Dedifferentiated amniotic fluid mesenchymal stem cell (primary cell): Measurements from ENCODE around the gene STRBP.
A peak's percentile ranks its signal among the peaks of the same experiment; 100 is the strongest.
"Not testable (repeated sequence)": the region's sequence is repeated elsewhere in the genome, so short reads cannot be mapped to it uniquely, and the experiment has no call there.

ENCODE experiments used
- DNase-seq: peaks from one replicate; pipeline ENCODE4 v3.0.0-alpha.2; 2016; ENCODE audit errors: extremely low spot score

STRBP gene

GRCh38 chr9:123268465-123269259, at the start of gene STRBP:
STRBP (minus strand) TSS chr9:123268586; CDS start chr9:123184134, 84,452 bp downstream.
- peak; percentile 75 for DNase-seq

- no peak for DNase-seq
These were observed 47.8 kb upstream of the STRBP start for GRCh38 chr9:123316053-123316718.

GRCh38 chr9:123315635-123316034, 47.2 kb upstream of the STRBP start:
- DNase-seq, result no peak

- no peak for DNase-seq
These were observed 46.2 kb upstream of the STRBP start for GRCh38 chr9:123314617-123315016.

GRCh38 chr9:123312306-123312877, 44.0 kb upstream of the STRBP start:
- no peak for DNase-seq

- no peak for DNase-seq
These were observed 42.9 kb upstream of the STRBP start for GRCh38 chr9:123311250-123311752.

- no peak for DNase-seq
These were observed 42.3 kb upstream of the STRBP start for GRCh38 chr9:123310551-123311249.

GRCh38 chr9:123309611-123310010, 41.2 kb upstream of the STRBP start:
- DNase-seq, result no peak

- no peak for DNase-seq
These were observed 37.5 kb upstream of the STRBP start for GRCh38 chr9:123305879-123306278.

GRCh38 chr9:123304340-123304691, 35.9 kb upstream of the STRBP start:
- no peak for DNase-seq

GRCh38 chr9:123302348-123303214, 34.2 kb upstream of the STRBP start:
- no peak for DNase-seq

- not testable (repeated sequence) for DNase-seq
These were observed 33.5 kb upstream of the STRBP start for GRCh38 chr9:123301936-123302335.

- no peak for DNase-seq
These were observed 32.2 kb upstream of the STRBP start for GRCh38 chr9:123300554-123300953.

- DNase-seq, result no peak
These were observed 31.3 kb upstream of the STRBP start for GRCh38 chr9:123299558-123300126.

- no peak for DNase-seq
These were observed 27.8 kb upstream of the STRBP start for GRCh38 chr9:123296174-123296573.

- DNase-seq, result no peak
These were observed 23.4 kb upstream of the STRBP start for GRCh38 chr9:123291736-123292135.

GRCh38 chr9:123290764-123291163, 22.4 kb upstream of the STRBP start:
- DNase-seq, result no peak

GRCh38 chr9:123287639-123288038, 19.3 kb upstream of the STRBP start:
- no peak for DNase-seq

GRCh38 chr9:123286324-123286723, 17.9 kb upstream of the STRBP start:
- DNase-seq, result no peak

GRCh38 chr9:123284656-123285055, 16.3 kb upstream of the STRBP start:
- DNase-seq, result no peak

- no peak for DNase-seq
These were observed 15.1 kb upstream of the STRBP start for GRCh38 chr9:123283455-123283854.
